T-cell (primary cell): ENCODE measurements around the gene PRR5L. TPM values are rescaled to one million over a fixed set of nuclear protein-coding genes. Genes with fewer than 3 reads are reported as not detected.

Source experiments
- ATAC-seq, 4 experiments: fragments of 200-7000 bp in 3 of 4; fragments of 150-1000 bp in 1 of 4; cut with Tn5 transposase; replicated peaks in 1 of 4; 1 replicate in 3 of 4; 2 replicates in 1 of 4; pipeline ENCODE4 v1.10.0; 2021; ENCODE audit warnings: moderate library complexity in 3 of 4, mild to moderate bottlenecking in 2 of 4, moderate number of reproducible peaks in 1 of 4
- CTCF ChIA-PET, 2 donors: fragments of 300-600 bp; sonication (Branson Sonifier 250); formaldehyde crosslinking; loops; one replicate each; lab custom pipeline; 2022; ENCODE audit warnings: antibody characterized with exemption in 2 of 2; lab: Charles Lee
- POLR2A ChIA-PET, 2 donors: fragments of 300-600 bp; sonication (Branson Sonifier 250); formaldehyde crosslinking; loops; one replicate each; lab custom pipeline; 2022; ENCODE audit warnings: antibody characterized with exemption in 2 of 2; lab: Charles Lee
- DNase-seq, 35 experiments: peaks; one replicate each; pipeline versions ENCODE4 v3.0.0 to v3.0.0-alpha.2; 2013 to 2023
- H3K27ac ChIP-seq: one replicate; pipeline ENCODE4 v1.5.1; 2013; ENCODE audit warnings: low read length
- H3K27me3 ChIP-seq, 2 experiments: replicated peaks in 1 of 2; 1 replicate in 1 of 2; 2 replicates in 1 of 2; pipeline versions ENCODE4 v1.6.1 to v1.7.0; 2013; ENCODE audit warnings: low read length in 1 of 2, mixed read lengths in 1 of 2; ENCODE audit not compliant: control insufficient read depth in 2 of 2, insufficient read depth in 2 of 2; ENCODE audit errors: extremely low read depth in 1 of 2
- H3K36me3 ChIP-seq, 2 donors: 1 replicate in 1 of 2; 2 replicates in 1 of 2; pipeline versions ENCODE4 v1.6.1 to v1.7.0; 2013; ENCODE audit warnings: low read length in 1 of 2; ENCODE audit not compliant: control insufficient read depth in 2 of 2, insufficient read depth in 1 of 2; ENCODE audit errors: extremely low read depth in 1 of 2
- H3K4me1 ChIP-seq, 2 experiments: 1 replicate in 1 of 2; 2 replicates in 1 of 2; pipeline versions ENCODE4 v1.6.1 to v1.7.0; 2013; ENCODE audit warnings: low read length in 2 of 2, mixed read lengths in 1 of 2; ENCODE audit not compliant: insufficient read depth in 2 of 2, control insufficient read depth in 1 of 2; ENCODE audit errors: extremely low read depth in 1 of 2
- H3K4me3 ChIP-seq, 2 donors: 1 replicate in 1 of 2; 2 replicates in 1 of 2; pipeline versions ENCODE4 v1.5.1 to v1.7.0; 2013; ENCODE audit warnings: mild to moderate bottlenecking in 2 of 2, low read length in 1 of 2, moderate library complexity in 1 of 2; ENCODE audit not compliant: control insufficient read depth in 1 of 2; ENCODE audit errors: extremely low read depth in 1 of 2
- H3K9me3 ChIP-seq: 2 replicates; pipeline ENCODE4 v1.7.0; 2013
- H3K27ac Mint-ChIP-seq, 2 donors: one replicate each; pipeline ENCODE4 v1.8.0; 2020 to 2021; ENCODE audit warnings: mild to moderate bottlenecking in 2 of 2, mixed read lengths in 2 of 2
- H3K27me3 Mint-ChIP-seq, 2 donors: one replicate each; pipeline ENCODE4 v1.8.0; 2021 to 2022; ENCODE audit warnings: mixed read lengths in 2 of 2
- H3K36me3 Mint-ChIP-seq: one replicate; pipeline ENCODE4 v1.8.0; 2021; ENCODE audit warnings: mixed read lengths
- H3K4me1 Mint-ChIP-seq, 3 donors: one replicate each; pipeline ENCODE4 v1.8.0; 2020 to 2022; ENCODE audit warnings: mixed read lengths in 3 of 3, mild to moderate bottlenecking in 1 of 3
- H3K4me3 Mint-ChIP-seq, 3 donors: one replicate each; pipeline ENCODE4 v1.8.0; 2020 to 2022; ENCODE audit warnings: mild to moderate bottlenecking in 3 of 3, mixed read lengths in 3 of 3, moderate library complexity in 3 of 3
- H3K9me3 Mint-ChIP-seq, 3 donors: one replicate each; pipeline ENCODE4 v1.8.0; 2020 to 2022; ENCODE audit warnings: mixed read lengths in 3 of 3
- WGBS: methylation state at CpG from one replicate; pipeline ENCODE4 v1.1.5; 2013; ENCODE audit warnings: missing lambda C conversion rate; ENCODE audit not compliant: insufficient coverage; 5-methylcytosine and 5-hydroxymethylcytosine counted together
- total RNA-seq, 35 experiments: library from RNA in 6 of 35; stranded (reverse) in 6 of 35; fragments of 120-200 nt in 1 of 35; gene quantifications; one replicate each; pipeline versions ENCODE4 v1.2.1 to v1.2.4 and lab custom pipeline; 2013 to 2026

The PRR5L gene
- total RNA-seq, 5 donors from 2014 or later (not counting 1 experiment from before 2014, with no cell fraction given), result 22.3 to 64.0 (median 31.3) TPM

- CTCF ChIA-PET, result interaction anchor here in 1 of 2 donors (3.2 to 3.6 kb wide), 2 partner anchors 26 to 73 kb away, joined by 14 to 19 read pairs; no protein-coding TSS in a partner anchor
- POLR2A ChIA-PET, result no interaction called here
- no peaks in the 10 kb centered on the region for H3K9me3 ChIP-seq
- H3K4me3 ChIP-seq, result peak overlapping the region in 1 of 2 donors; percentile 31
- H3K27me3 ChIP-seq, result peaks cover 0 to 28% of the 10 kb centered on the region in 2 experiments
- H3K27me3 Mint-ChIP-seq, result peaks cover 27 to 31% of the 10 kb centered on the region in 2 donors
- DNase-seq, result no peak
- WGBS, result 100% methylated on average over 1 of the region's 3 CpGs
- no peak for ATAC-seq
- H3K4me1 ChIP-seq, result peaks cover 6 to 54% of the 10 kb centered on the region in 2 experiments
- H3K27ac Mint-ChIP-seq, result peak overlapping the region; percentile 66 to 81
- H3K9me3 Mint-ChIP-seq, result no peaks in the 10 kb centered on the region
- H3K36me3 Mint-ChIP-seq, result peaks cover 7% of the 10 kb centered on the region
- H3K27ac ChIP-seq, result peak overlapping the region; percentile 15
- H3K4me3 Mint-ChIP-seq, result peak overlapping the region; percentile 83 to 92 (median 87)
- peaks cover 42 to 65% (median 43%) of the 10 kb centered on the region in 3 donors for H3K4me1 Mint-ChIP-seq
- peaks cover 0 to 9% of the 10 kb centered on the region in 2 donors for H3K36me3 ChIP-seq
Measured at GRCh38 chr11:36379653-36380052, 83.6 kb downstream of the PRR5L start.

DNA sequence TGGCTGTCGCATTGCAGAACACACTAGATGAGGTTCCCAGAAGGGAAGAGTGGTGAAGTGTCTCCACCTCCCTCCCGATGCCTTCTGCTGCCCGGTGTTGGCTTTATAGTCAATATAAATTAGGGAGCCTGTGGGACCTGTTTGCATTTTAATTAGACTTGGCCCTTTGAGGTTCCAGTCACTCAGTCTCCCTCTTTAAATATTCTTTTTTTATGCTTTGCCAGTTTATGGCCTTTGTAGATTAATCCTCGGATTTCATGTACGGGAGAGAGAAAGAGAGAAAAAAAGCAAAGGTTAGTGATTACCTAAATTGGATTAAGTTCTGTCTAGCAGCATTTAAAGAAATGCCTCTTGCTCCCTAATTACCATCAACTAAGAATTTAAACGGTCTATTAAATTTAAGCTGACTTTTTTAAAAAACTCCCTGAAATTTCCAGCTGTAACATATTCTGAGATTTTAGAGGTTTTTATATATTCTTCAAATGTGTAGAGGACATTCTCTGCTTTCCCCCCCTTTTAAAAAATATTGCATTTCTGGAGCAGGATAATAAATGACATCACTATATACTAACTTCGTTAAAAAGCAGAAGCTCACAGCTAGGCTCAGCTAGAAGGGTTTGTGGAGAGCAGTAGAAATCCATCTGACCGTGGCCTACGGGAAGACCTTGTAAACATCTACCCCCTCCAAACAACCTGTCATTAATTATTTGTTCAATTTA is 84.4 kb downstream of the PRR5L start:
- no peak for ATAC-seq
- Histone ChIP-seq H3K4me3 (peak overlapping the region in 1 of 2 donors; percentile 31), H3K27ac (peak overlapping the region; percentile 15), H3K4me1 (peaks cover 6 to 49% of the 10 kb centered on the region in 2 experiments), H3K27me3 (peaks cover 0 to 24% of the 10 kb centered on the region in 2 experiments), H3K9me3 (no peaks in the 10 kb centered on the region), H3K36me3 (peaks cover 0 to 9% of the 10 kb centered on the region in 2 donors)
- Mint-ChIP-seq H3K27ac (peak overlapping the region; percentile 66 to 81), H3K9me3 (no peaks in the 10 kb centered on the region), H3K4me1 (peaks cover 44 to 67% (median 46%) of the 10 kb centered on the region in 3 donors), H3K27me3 (peaks cover 25 to 31% of the 10 kb centered on the region in 2 donors), H3K4me3 (peak overlapping the region; percentile 83 to 92 (median 87)), H3K36me3 (peaks cover 7% of the 10 kb centered on the region)
- POLR2A ChIA-PET, result interaction anchor here in 1 of 2 donors (1.0 kb wide), 2 partner anchors 14 to 17 kb away, joined by 3 to 6 read pairs; no protein-coding TSS in a partner anchor
- CTCF ChIA-PET, result interaction anchor here in 1 of 2 donors (0.7 to 3.6 kb wide), 6 partner anchors 17 to 112 kb away, joined by 3 to 19 read pairs (median 4); no protein-coding TSS in a partner anchor
- no CpG with 5 or more reads among the region's 9 CpGs for WGBS
- no peak for DNase-seq

GRCh38 chr11:36381015-36381360 is 84.9 kb downstream of the PRR5L start:
- H3K36me3 Mint-ChIP-seq, result peaks cover 7% of the 10 kb centered on the region
- Histone ChIP-seq H3K4me1 (peaks cover 6 to 50% of the 10 kb centered on the region in 2 experiments), H3K4me3 (peak overlapping the region in 1 of 2 donors; percentile 31)

DNA sequence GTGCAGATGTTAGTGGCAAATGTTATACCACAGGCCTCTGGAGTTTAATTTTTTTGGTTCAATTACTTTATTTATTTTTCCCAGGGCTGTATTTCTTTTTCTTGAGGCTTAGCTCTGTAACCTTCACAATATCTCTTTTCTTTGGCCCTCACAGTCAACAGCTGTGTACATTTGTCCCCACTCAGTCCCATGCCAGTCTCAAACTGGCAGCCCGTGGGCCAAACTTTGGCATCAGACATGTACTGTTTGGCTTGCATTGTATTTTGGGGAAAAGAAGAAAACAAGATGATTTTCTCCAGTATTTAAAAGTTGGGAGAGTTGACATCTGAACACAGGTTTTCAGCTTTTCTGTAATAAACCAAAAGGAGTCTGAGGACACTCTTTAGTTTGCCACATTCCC is 87.1 kb downstream of the PRR5L start:
- Histone ChIP-seq H3K27me3 (peaks cover 0 to under 1% of the 10 kb centered on the region in 2 experiments), H3K4me3 (no peak overlapping the region), H3K9me3 (no peaks in the 10 kb centered on the region), H3K4me1 (peaks cover 0 to 42% of the 10 kb centered on the region in 2 experiments), H3K27ac (no peak overlapping the region), H3K36me3 (peaks cover 0 to 11% of the 10 kb centered on the region in 2 donors)
- no peak for DNase-seq
- ChIA-PET CTCF (no interaction called here), POLR2A (interaction anchor here in 1 of 2 donors (0.6 kb wide), 1 partner anchor 10 kb away, joined by 3 read pairs; no protein-coding TSS in a partner anchor)
- peaks cover 11% of the 10 kb centered on the region for H3K36me3 Mint-ChIP-seq
- peaks cover 24 to 69% (median 32%) of the 10 kb centered on the region in 3 donors for H3K4me1 Mint-ChIP-seq
- no peak overlapping the region for H3K4me3 Mint-ChIP-seq
- H3K9me3 Mint-ChIP-seq, result no peaks in the 10 kb centered on the region
- ATAC-seq, result no peak
- no CpG with 5 or more reads among the region's 1 CpG for WGBS
- H3K27me3 Mint-ChIP-seq, result peaks cover 13 to 27% of the 10 kb centered on the region in 2 donors
- H3K27ac Mint-ChIP-seq, result peak overlapping the region in 1 of 2 donors; percentile 16

More at GRCh38 chr11:36381015-36381360, 84.9 kb downstream of the PRR5L start:
- Histone ChIP-seq H3K27ac (peak overlapping the region; percentile 15), H3K27me3 (peaks cover 0 to 22% of the 10 kb centered on the region in 2 experiments), H3K9me3 (no peaks in the 10 kb centered on the region), H3K36me3 (peaks cover 0 to 9% of the 10 kb centered on the region in 2 donors)
- no peak for ATAC-seq
- H3K27ac Mint-ChIP-seq, result peak overlapping the region; percentile 59 to 81
- WGBS, result 43% methylated on average over 1 of the region's 4 CpGs
- DNase-seq, result peak in 1 of 35 experiments; percentile 45
- H3K27me3 Mint-ChIP-seq, result peaks cover 22 to 31% of the 10 kb centered on the region in 2 donors
- ChIA-PET POLR2A (interaction anchor here in 1 of 2 donors (1.0 kb wide), 2 partner anchors 13 to 18 kb away, joined by 3 to 6 read pairs; no protein-coding TSS in a partner anchor), CTCF (interaction anchor here in 1 of 2 donors (0.5 to 3.6 kb wide), 8 partner anchors 18 to 112 kb away, joined by 3 to 19 read pairs (median 4); no protein-coding TSS in a partner anchor)
- H3K4me3 Mint-ChIP-seq, result peak overlapping the region; percentile 83 to 92 (median 87)
- peaks cover 40 to 66% (median 41%) of the 10 kb centered on the region in 3 donors for H3K4me1 Mint-ChIP-seq
- no peaks in the 10 kb centered on the region for H3K9me3 Mint-ChIP-seq

DNA sequence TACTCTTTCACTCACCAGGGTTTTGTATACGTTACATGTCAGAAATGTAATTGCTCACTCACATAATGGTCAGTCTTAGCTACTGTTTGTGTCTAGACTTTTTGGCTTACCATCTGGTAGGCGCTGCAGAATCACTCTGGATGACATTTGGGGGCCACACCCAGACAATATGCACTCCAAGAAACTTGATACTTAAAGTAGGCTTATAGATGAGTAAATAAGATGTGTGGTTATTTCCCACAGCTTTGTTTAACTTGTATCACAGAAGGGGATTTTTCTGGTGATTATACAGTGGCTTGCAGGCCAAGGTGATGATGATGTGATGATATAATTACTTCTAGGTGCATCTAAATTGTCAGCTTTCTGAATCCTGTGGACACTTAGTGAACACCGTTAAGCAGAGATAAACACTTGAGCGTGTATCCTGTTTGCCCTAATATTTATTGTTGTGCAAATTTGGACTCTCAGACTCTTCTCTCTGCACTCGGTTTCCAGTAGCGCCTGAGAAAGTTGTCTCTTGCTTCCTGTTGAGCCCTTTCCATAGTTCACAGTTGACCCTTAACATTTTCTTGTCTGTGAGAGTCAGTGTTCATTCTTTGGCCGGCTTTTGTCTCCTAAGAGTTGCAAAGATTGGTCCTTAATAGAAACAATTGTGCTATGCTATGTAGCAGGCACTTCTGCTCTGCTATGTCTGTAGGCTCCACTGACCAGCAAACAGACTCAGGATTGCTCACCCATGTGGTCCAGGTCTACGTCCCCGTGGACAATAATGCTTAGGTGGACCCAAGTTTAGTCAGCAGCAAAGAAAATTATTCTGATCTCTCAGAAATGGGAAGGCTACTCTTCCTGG is 89.3 kb downstream of the PRR5L start:
- Histone ChIP-seq H3K4me3 (no peak overlapping the region), H3K9me3 (no peaks in the 10 kb centered on the region), H3K27me3 (no peaks in the 10 kb centered on the region), H3K36me3 (peaks cover 0 to 11% of the 10 kb centered on the region in 2 donors), H3K27ac (peak overlapping the region; percentile 45), H3K4me1 (peaks cover 0 to 39% of the 10 kb centered on the region in 2 experiments)
- WGBS, result 72% methylated on average over 2 of the region's 9 CpGs
- CTCF ChIA-PET, result interaction anchor here in 1 of 2 donors (0.6 to 1.0 kb wide), 4 partner anchors 32 to 122 kb away, joined by 3 read pairs; no protein-coding TSS in a partner anchor
- no peaks in the 10 kb centered on the region for H3K9me3 Mint-ChIP-seq
- ATAC-seq, result peak; percentile 51 to 74 (median 58)
- peaks cover 12 to 63% (median 25%) of the 10 kb centered on the region in 3 donors for H3K4me1 Mint-ChIP-seq
- H3K4me3 Mint-ChIP-seq, result peak overlapping the region in 2 of 3 donors; percentile 11 to 22
- H3K27me3 Mint-ChIP-seq, result peaks cover 3 to 10% of the 10 kb centered on the region in 2 donors
- peak overlapping the region; percentile 35 to 84 for H3K27ac Mint-ChIP-seq
- DNase-seq, result peak in 1 of 35 experiments; percentile 51
- POLR2A ChIA-PET, result interaction anchor here in 1 of 2 donors (0.9 kb wide), 1 partner anchor 35 kb away, joined by 3 read pairs; no protein-coding TSS in a partner anchor
- H3K36me3 Mint-ChIP-seq, result peaks cover 7% of the 10 kb centered on the region
